Activated CD4-positive, CD25-positive, alpha-beta regulatory T cell (primary cell): ENCODE data around the gene OPCML.

ENCODE experiments used
- DNase-seq, 4 experiments: peaks; one replicate each; lab custom pipeline; 2025; lab: John Stamatoyannopoulos, UW

OPCML gene

GRCh38 chr11:133413703-133414102 lies 118.6 kb downstream of the OPCML start:
- no peak for DNase-seq

DNA sequence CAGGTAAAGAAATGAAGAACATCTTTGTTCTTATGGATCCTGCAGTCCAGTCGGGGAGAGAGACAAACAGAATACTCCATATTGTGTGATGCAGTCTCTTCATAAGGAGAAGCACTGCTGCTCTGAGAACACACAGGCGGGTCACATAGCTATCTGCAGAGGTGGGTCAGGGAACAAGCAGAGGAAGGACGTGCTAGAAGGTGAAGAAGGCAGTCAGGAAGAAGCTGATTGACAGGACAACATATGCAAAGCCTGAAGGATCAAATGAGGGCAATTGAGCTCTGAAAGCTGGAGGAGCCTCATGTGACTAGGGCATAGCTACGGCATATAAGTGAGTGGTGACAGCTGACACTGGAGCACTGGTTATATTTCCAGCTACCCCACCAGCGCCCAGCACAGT lies 122.5 kb downstream of the OPCML start:
- no peak for DNase-seq

DNA sequence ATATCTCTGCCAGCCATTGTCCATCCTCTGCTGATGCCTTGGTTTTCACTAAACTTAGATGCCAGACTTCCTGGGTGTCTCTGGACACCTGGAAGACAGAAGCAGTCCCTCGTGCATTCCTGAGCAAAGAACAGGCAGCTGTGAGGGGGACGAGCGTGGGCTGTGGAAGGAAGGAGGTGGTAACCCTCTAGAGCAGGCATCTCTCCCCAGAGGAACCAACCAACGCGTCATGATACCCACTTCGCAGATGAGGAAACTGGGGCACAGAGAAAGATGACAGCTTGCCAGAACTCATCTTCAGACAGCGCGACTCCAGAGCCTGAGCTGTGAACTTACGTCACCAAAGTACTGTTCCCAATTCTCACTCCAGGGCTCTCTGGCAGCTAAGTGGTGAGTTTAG lies 123.4 kb downstream of the OPCML start:
- DNase-seq, result no peak

- DNase-seq, result no peak
Measured at GRCh38 chr11:133408402-133408801, 123.9 kb downstream of the OPCML start.

GRCh38 chr11:133406489-133406888 lies 125.8 kb downstream of the OPCML start:
- DNase-seq, result no peak

- DNase-seq, result no peak
Measured at GRCh38 chr11:133403900-133404299, 128.4 kb downstream of the OPCML start.

GRCh38 chr11:133402551-133402950 lies 129.8 kb downstream of the OPCML start:
- DNase-seq, result no peak

DNA sequence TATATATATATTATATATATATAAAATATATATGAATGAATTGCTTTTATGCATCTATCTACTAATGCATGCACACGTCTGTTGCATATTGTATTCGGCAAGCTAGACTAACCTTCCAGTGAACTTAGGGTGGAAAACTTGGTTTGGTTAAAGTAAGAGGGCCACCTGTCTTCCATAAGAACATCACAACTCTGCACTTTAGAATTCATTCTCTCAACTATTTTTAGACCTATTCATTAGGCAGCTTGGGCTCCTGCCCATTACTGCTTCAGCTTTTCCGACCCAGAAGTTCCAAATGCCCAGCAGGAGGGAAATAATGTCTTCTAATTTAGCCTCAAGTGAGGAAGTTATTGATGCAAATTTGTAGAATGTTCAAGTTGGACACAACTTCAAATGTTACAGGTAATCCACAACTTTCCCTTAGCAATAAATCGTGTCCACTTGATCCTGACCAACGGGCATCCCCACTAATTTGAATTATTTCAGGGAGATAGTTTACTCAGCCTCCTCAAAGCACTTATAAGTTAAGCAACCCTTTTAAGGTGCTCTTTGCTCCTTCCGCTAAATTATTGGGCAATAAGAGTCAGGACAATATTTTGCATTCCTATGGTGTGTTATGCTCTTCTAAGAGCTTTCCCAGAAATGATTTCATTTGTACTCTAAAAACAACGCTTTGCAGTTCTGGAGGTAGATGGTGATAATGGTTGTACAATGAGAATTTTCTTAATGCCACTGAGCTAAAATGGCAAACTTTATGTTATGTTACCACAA lies 132.3 kb downstream of the OPCML start:
- DNase-seq, result no peak

DNA sequence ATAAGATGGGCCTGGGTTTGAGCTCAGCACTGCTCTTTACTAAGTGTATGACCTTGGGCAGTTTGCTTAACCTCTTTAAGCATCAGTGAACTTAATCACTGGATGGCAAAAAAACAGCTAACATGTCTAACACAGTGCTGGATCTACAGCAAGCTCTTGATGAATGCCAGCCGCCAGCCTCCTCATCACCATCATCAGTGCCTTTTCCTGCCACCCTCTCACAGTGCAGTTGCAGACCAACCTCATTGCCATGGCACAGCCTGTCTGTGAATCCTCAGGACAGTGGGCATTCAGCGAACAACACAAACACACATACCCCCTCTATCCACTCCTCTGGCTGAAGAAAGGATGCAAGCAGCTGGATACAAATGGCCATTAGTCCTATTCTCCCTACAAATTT lies 133.0 kb downstream of the OPCML start:
- DNase-seq, result no peak

DNA sequence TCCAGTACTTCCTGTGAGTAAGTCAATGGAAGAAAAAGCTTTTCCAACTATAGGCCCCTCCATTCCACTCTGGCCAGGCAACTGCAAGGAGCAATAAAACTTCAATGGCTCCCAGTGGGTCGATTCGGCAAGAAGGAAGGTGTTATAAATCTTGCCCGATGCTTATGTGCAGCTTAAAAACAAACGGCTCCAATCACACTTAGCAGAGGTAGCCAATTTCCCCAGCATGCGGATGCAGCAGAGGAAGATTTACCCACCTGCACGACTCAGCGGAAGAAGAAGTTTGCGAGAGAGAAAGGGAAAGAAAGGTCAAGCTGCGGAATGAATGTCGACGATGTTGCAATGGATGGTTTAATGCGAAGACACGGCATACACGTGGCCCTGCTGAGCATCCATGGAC lies 141.5 kb downstream of the OPCML start:
- DNase-seq, result no peak

- DNase-seq, result no peak
Measured at GRCh38 chr11:133388975-133389568, 143.2 kb downstream of the OPCML start.

GRCh38 chr11:133388260-133388659 lies 144.0 kb downstream of the OPCML start:
- no peak for DNase-seq

DNA sequence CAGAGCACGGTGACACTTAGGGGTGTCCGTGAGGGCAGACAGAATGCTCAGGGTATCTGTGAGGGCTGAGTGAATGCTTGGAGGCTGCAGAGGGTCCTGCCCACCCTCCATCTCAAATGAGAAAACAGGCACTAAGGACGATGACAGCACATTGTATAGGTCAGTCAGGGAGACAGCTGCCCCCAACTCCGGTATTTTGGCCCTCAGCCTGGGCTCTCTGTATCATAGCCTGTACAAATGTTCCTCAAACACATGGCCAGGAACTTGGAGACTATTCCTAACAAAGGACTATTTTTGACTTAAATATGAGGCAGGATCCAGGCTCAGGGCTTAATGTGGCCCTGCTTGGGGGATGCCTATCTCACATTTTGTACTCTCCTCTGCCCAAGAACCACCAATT lies 145.4 kb downstream of the OPCML start:
- DNase-seq, result no peak

GRCh38 chr11:133386262-133386661 lies 146.0 kb downstream of the OPCML start:
- DNase-seq, result no peak

- no peak for DNase-seq
Measured at GRCh38 chr11:133385781-133386180, 146.5 kb downstream of the OPCML start.

DNA sequence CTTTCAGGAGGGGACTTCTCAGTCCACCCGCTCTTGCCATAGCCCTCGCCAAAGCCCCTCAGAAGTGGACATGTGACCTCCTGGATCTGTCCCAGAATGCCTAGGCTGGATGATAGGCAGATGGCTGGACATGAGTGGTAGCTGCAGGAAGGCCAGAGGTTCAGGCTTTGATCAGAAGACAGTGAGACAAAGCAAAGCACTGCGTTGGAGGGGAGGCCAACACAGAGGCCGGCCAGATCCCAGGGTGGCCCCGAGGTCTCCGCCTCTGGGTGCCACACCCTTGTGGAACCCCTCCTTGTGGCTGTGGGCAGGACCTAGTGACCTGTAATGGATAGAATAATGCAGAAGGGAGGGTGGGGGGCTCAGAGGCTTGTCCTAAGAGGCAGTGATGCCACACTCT lies 147.6 kb downstream of the OPCML start:
- no peak for DNase-seq

DNA sequence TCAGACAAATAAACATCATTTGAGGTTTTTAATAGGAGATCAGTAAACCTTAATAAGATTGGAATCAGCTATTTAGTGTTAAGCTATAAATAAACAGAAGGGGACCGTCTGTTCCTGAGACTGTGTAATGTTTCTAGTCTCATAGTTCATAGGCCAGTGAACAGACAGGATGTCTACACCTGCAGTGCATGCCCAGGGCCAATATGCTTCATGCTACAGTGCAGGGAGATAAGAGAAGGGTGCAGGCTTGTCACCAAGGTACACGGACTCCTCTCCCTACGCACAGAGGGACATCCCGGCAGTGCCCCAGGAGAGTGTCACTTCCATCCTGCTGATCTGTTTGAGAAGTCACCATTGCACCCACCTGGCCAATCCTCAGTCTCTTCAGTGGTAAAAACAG lies 148.6 kb downstream of the OPCML start:
- DNase-seq, result no peak

- no peak for DNase-seq
Measured at GRCh38 chr11:133383201-133383600, 149.1 kb downstream of the OPCML start.

DNA sequence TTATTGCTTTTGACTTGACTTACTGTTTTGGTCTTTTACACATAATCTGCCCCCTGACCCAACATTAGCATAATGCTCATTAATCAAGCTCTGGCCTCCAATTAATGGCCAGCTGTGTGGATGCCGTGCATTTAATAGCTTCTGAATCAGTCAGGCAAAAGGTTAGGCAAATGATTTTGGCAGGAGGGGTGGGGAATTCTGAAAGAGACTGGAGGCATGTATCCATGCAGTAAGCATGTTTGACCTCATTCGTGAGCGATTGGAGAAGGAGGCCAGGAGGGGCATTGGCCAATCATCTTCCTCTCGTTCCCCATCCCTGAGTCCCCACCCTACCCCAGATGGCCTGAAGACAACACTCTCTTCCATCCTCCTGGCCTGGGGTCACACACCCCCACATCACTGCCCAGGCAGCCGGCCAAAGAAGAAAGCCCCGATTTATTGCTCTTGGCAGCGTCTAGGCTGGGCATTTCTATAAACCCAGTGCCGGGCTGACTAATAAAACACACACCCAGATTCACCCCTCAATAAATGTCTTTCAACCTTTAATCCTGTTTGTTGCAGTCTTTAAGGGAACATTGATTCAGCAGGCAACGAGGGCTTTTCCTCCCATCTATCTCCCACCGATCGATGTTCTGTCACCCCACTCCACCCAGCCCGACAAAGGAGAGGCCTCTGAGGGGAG lies 150.0 kb downstream of the OPCML start:
- DNase-seq, result no peak

DNA sequence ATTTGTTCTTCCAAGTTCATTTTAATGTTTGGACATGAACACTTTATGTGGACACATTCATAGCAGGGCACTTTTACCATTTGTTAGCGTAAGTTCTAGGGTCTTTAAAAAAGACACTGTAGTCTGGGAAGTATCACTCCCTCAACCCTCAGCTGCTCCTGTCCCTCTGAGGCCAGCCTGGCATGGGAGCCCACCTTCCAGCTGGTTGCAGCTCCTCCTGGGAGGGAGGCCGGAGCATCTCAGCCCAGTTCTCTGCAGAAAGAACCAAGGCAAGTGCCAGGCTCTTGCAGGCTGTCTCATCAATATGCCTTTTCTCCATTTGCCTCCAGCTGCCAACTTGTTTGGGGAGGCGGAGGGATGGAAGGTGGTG lies 150.6 kb downstream of the OPCML start:
- no peak for DNase-seq

- DNase-seq, result no peak
Measured at GRCh38 chr11:133366147-133366546, 166.2 kb downstream of the OPCML start.

DNA sequence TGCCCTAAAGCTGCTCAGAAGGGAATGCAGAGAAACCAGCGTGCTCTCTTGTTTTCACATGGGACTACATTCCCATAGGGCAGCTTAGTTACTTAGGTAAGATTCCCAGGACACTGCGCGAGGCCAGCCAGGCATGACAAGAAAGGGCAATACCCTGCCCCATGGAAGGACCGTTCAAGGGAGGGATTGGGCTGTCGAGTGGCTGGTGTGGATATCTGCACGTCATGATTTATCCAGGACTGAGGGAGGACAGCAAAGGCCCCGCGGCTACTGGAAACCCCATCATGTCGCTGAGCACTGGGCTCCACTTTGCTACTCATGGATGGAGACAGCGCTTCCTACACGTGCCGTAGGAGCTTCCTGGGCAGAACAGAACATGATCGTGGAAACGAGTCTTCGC lies 169.4 kb downstream of the OPCML start:
- no peak for DNase-seq

DNA sequence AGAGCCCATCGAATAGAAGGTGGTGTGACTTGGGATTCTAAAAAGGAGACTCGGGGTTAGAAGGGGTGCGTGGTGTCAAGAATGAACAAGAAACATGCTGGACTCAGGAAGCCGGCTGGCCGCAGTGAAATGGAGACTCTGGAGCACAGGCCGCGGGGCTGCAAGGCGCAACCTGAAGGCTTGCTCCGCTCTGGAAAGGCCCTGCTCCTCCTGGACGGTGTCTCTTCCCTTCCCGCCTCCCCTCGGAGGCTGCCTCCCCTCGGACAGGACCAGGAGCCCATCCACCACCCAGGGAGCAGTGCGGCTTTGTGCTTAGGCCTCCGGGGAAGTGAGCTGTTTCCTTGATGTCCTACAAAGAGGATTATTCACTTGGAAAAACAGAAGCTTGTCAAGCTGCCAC lies 170.1 kb downstream of the OPCML start:
- DNase-seq, result no peak

DNA sequence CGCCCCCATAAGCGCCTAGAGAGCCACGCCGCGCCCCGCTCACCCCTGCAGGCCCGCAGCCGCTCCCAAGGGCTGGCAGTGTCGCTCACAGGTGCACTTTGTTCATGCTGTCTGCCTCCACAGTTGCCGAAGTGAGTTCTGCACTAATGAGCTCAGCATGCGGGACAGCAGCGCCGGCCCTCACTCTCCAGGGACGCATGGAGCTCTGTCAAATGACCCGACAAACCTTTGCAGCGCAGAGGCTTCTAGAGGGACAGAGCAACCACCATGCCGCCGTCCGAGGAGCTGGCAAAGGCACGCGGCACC lies 170.7 kb downstream of the OPCML start:
- no peak for DNase-seq
